Gastroesophageal sphincter (tissue), 3 donors: ENCODE data around the gene HLA-DQA2.

Source experiments
- CTCF ChIP-seq, 4 experiments: fragments of 200-600 bp in 2 of 4; fragments of 450-650 bp in 2 of 4; sonication (generic) in 1 of 4; IDR thresholded peaks; one replicate each; pipeline ENCODE4 v1.5.1; 2017 to 2019; ENCODE audit warnings: antibody characterized with exemption in 4 of 4, mild to moderate bottlenecking in 2 of 4, moderate library complexity in 2 of 4
- POLR2AphosphoS5 ChIP-seq: sonication (generic); formaldehyde crosslinking; IDR thresholded peaks from one replicate; pipeline ENCODE4 v1.6.1; 2017; ENCODE audit warnings: antibody characterized with exemption

GRCh38 chr6:32761548-32761947, 20.4 kb downstream of the HLA-DQA2 start:
- no peak for TF ChIP-seq CTCF (IDR thresholded peaks at IDR 0.05)
- no peak for TF ChIP-seq POLR2AphosphoS5
